Embryonic facial prominence (tissue), 1 donor: Measurements from ENCODE around the gene TLR2.

Experiments used
- DNase-seq: peaks from one replicate; pipeline ENCODE4 v3.0.0-alpha.2; 2016; ENCODE audit errors: extremely low spot score

The TLR2 gene, protein sequence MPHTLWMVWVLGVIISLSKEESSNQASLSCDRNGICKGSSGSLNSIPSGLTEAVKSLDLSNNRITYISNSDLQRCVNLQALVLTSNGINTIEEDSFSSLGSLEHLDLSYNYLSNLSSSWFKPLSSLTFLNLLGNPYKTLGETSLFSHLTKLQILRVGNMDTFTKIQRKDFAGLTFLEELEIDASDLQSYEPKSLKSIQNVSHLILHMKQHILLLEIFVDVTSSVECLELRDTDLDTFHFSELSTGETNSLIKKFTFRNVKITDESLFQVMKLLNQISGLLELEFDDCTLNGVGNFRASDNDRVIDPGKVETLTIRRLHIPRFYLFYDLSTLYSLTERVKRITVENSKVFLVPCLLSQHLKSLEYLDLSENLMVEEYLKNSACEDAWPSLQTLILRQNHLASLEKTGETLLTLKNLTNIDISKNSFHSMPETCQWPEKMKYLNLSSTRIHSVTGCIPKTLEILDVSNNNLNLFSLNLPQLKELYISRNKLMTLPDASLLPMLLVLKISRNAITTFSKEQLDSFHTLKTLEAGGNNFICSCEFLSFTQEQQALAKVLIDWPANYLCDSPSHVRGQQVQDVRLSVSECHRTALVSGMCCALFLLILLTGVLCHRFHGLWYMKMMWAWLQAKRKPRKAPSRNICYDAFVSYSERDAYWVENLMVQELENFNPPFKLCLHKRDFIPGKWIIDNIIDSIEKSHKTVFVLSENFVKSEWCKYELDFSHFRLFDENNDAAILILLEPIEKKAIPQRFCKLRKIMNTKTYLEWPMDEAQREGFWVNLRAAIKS

DNA sequence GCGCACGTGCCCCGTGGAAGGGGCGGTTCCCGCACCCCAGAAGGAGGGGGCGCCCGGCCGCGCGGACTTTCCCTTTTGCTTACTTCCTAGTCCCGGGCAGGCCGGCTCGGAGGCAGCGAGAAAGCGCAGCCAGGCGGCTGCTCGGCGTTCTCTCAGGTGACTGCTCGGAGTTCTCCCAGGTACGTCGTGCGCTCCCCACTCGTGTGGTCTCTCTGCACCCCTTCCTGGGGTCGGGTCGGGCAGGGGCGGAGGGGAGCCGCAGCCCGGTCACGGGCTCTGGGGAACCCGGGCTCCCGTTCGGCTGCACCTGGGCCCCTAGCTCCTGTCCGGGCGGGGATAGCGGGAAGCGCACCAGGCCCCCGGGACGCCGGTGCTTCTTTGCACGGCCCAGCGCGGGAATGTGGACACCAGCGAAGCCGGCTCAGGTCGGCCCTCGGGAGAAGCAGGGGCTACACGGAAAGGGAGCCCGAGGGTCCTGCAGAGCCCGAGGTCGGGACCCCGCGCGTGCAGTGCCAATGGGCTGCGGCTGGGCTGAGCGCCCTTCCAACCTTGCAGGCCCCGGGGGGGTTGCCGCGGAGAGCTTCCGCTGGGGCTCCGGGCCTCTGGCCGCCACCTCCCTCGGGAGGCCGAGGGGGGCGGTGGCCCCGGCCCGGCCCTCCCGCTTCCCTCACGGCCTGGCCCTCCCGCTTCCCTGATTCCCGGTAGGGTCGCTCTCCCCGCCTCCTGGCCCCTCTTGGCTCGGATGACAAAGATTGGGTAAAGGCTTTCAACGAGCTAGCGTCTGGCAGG is at the start of gene TLR2:
Gene TLR2, plus strand, starts transcription at position 99 of the 789 bp plus-strand sequence. CDS start 18,628 bp downstream, outside the sequence.
- no peak for DNase-seq

GRCh38 chr4:153634738-153635353 is 49.2 kb upstream of the TLR2 start:
- no peak for DNase-seq

- DNase-seq = no peak
Observed at GRCh38 chr4:153635846-153636245, 48.2 kb upstream of the TLR2 start.

DNA sequence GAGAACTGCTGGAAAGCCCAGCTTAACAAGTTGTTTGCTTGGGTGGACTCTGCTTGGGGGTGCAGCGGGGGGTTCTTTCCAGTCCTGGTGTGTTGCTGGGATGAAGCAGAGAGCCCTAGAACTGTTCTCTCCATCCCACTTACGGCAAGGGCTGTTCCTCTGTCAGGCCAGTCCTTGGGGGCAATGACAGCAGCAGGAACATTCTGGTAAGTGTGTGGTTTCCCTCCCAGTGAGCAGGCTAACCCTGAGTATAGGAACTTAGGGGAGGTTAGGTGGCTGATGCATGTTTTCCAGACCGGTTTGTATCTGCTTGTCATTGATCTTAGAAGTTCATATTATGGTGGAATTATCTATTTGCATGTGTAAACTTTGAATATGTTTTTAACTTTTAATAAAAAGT is 46.9 kb upstream of the TLR2 start:
- DNase-seq = no peak

- no peak for DNase-seq
Observed at GRCh38 chr4:153638011-153638410, 46.1 kb upstream of the TLR2 start.

DNA sequence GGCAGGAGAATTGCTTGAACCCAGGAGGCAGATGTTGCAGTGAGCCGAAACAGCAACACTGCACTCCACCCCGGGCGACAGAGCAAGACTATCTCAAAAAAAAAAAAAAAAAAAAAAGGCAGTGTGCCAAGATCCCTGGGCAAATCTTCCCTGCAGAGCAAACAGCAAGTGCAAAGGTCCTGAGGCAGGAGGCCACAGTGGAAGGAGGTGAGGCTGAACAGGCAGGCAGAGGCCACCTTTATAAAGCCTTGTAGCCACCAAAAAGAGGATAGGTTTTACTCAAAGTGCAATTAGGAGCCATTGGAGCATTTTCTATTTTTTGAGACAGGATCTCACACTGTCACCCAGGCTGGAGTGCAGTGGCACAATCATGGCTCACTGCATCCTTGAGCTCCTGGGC is 45.1 kb upstream of the TLR2 start:
- no peak for DNase-seq

DNA sequence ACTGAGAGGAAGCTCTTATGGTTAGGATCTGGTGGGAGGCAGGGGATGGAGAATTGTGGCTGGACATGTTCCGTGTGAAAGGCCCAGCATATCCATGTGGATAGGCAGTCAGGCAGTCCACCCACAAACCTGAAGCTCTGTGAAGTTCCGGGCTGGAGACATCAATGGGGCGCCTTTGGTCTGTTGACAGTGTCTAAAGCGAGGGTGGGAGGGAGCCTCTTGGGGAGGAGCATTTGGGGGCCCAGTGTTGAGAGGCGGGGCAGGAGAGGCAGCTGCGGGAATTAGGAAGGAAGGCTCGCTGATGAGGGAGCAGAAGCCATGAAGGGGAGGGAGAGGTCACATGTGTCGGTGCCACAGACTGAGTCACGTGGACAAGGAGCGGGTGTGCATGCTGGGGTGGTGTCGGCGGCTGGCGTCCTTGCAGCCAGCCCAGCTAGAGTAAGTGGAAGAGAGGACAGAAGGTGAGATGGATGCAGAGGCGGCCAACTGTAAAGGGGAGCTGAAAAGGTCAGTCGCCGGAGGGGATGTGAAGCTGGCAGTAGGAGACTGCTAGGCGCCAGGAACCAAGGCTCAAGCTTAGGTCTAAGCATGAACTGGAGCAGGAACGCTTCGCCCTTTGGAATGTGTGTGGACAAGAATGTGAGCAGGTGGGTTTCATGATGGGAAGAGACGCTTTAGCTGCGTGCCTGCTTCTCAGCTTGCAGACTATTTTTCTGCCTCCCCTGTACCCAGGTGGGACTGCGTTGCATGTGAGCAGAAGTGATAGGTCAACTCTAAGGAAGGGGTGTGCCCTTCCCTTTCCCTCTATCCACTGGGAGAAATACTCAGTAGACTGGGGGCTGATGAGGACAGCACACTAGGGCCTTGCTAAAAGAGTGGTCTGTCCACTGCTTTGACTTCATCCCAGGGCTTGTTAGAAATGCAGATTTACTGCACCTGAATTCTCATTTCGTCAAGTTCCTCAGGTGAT is 44.0 kb upstream of the TLR2 start:
- DNase-seq = no peak

DNA sequence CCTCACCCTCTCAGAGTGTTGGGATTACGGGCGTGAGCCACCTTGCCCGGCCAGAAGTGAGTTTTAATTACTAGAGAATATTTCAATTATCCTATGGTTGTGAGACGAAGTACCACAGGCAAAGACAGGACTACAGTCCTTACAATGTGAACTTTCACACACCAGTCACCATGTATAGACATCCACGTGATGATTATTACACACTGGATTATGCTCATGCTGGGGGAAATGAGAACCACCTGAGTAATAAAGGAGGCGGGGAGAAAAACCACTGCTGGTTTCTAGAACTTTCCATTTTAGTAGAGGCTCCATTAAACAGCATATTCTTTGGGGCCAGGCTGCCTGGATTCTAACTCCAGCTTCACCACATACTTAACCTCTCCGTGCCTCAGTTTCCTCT is 42.5 kb upstream of the TLR2 start:
- DNase-seq = no peak

GRCh38 chr4:153643406-153644383 is 40.4 kb upstream of the TLR2 start:
- DNase-seq = no peak

DNA sequence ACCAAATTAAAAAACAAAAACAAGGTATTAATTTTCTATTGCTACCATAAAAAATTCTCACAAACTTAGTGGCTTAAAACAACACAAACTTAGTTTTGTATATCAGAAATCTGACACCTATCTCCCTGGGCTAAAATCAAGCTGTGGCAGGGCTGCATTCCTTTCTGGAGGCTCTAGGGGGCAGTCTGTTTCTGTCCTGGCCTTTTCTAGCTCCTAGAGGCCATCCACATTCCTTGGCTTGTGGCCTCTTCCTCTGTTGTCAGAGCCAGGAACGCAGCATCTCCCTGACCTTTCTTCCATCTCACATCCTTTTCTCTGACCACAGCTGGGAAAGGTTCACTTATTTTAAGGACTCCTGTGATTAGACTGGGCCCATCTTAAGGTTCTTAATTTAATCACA is 38.9 kb upstream of the TLR2 start:
- no peak for DNase-seq

GRCh38 chr4:153646261-153646660 is 37.8 kb upstream of the TLR2 start:
- DNase-seq = no peak

- no peak for DNase-seq
Observed at GRCh38 chr4:153646978-153647377, 37.1 kb upstream of the TLR2 start.

DNA sequence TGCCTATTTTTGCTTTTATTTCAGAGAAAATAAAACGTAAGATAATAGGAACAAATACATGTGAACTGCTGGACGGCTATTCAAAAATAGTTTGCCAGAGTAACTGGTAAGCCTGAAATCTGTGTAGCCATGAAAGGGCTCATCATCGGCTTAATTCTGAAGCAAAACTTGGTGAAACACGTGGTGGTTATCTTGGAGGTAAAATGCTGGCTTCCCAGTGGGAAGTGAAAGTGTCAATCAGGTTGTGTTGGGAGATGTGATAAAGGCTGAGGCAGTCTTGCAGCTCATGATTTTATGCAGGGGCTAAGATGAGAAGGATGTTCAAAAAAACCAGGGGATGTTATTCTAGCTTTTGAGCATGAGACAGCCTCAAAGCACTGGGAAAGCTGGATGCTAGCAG is 36.1 kb upstream of the TLR2 start:
- no peak for DNase-seq

- DNase-seq = no peak
Observed at GRCh38 chr4:153649572-153649991, 34.5 kb upstream of the TLR2 start.

DNA sequence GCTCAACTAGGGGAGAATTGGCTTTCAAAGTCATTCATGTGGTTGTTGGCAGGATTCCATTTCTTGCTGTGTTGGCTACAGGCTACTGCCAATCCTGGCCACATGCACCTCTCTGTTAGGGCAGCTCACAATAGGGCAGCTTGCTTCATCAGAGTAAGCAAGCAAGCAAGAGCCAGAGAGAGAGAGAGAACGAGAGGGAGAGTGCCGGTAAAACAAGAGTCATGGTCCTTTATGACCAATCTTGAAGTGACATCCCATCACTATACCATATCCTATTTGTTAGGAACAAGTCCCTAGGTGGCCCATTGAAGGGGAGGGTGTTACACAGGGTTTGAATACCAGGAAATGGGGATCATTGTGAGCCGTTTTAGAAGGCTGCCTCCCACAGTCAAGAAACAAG is 33.0 kb upstream of the TLR2 start:
- DNase-seq = no peak

DNA sequence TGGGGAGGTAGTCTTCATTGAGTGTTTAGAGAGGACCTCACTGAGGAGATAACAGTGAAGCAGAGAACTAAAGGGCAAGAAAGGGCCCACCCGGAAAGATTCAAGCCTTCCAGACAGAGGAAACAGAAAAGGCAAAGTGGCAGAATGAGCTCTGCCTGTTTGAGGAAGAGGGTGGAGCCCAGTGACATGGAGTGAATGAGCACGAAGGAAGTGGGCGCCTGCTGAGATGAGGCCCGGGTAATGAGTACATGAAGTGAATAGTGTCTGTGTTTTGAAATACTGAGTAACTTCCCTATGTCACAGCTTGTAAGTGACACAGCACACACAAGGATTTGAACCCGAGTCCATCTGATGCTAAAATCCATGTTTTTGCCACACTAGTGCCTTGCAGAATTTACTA is 32.5 kb upstream of the TLR2 start:
- no peak for DNase-seq

DNA sequence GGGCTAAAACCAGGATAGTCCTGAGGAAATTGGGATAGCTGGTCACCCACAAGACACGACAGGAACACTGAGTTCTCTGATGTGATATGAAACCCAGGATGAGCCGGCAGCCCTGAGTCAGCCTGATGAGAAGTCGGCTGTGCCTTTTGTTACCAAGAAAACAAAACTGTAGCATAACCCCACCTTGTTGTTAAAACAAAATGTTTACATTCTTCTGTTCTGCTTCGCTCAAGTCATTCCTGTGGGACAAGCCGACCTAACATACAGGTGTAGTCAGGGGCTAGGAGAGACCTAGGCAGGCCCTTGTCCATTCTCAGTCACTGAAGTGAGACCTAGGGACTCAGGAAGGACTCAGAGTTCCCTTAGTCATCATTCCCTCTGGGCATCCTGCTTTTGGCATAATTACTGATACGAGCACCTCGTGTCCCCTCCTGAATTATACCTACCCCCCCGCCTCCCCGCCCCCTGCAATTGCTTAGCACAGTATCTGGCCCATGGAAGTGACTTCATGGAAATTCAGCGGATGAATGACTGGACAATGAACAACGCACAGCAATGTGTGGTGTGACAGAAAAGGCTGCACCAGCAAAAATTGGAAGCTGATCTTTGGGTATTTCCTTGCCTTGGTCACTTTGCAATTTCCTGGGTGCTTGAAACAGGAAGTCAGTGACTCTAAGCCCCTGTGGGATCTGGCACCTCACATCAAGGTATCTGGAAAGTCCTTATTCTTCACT is 31.9 kb upstream of the TLR2 start:
- no peak for DNase-seq

DNA sequence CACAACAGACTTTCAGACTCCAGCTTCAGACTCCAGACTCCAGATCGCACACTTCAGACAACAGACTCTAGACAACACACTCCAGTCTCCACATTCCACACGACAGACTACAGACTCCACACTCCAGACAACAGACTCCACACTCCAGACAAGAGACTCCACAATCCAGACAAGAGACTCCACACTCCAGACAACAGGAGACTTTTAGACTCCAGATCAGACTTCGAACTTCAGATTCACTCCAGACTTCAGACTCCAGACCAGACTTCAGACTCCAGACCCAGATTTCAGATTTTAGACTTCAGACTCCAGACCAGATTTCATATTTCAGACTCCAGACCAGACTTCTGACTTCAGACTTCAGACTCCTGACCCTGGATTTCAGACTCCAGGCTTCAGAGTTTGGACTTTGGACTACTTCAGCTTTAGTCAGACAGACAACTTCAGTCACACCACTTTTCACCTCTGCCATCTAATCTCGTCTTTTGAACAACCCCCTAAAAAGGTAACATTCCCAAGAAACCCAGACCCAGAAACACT is 29.0 kb upstream of the TLR2 start:
- no peak for DNase-seq
